CMK (cell line): ENCODE measurements around the gene EEF2.

Experiments
- DNase-seq: peaks from one replicate; pipeline ENCODE4 v3.0.0-alpha.2; 2010; ENCODE audit warnings: low read depth

EEF2 gene

GRCh38 chr19:3984908-3985642 lies at the start of gene EEF2:
EEF2 (minus strand) TSS chr19:3985463; CDS start chr19:3985380, 83 bp downstream.
- DNase-seq = peak; percentile 90

DNA sequence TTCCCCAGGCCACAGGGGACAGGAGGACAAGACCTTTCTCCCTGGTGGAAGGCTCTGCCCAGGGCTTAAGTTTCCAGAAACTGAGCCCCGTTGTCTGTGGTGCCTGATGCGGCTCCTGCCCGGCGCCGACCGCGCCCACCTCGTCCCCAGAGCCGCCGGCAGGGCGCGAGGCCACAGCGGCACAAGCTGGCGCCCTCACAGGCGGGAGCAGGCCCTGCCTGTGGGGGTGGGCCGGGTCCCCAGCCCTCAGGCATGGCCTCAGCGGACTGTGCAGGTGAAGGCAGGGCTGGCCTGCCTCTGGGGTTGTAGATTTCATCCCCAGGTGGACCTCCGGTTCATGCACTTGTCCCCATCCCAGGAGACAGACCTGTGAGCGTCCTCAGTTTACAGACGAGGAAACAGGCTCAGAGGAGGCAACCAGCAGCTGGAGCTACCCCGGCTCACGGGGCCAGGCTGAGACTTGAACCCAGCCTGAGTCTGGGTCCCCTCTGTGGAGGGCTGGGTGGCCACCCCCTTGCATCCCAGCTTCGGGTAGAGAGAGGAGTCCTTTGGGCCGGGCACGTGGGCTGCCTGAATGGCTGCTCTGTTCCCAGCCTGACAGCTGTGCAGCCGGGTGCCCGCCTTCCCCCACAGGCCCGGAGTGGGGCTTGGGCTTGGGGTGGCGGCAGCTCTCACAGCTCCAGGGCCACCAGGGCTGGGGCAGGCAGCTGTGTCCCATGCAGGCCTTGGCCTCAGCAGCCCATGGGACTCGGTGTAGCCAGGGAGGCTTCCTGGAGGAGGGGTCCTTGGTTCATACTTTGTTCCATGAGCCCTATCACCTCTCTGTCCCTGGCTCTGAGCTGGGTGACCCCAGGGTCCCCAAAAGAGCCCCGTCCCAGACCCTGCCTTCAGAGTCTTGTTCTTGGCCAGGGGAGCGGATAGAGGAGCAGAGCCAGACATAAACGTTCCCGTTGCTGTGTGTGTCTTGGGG lies 49.1 kb upstream of the EEF2 start:
- no peak for DNase-seq

- no peak for DNase-seq
These were observed 48.0 kb upstream of the EEF2 start for GRCh38 chr19:4033028-4033956.

- DNase-seq = no peak
These were observed 47.2 kb upstream of the EEF2 start for GRCh38 chr19:4032436-4032835.

DNA sequence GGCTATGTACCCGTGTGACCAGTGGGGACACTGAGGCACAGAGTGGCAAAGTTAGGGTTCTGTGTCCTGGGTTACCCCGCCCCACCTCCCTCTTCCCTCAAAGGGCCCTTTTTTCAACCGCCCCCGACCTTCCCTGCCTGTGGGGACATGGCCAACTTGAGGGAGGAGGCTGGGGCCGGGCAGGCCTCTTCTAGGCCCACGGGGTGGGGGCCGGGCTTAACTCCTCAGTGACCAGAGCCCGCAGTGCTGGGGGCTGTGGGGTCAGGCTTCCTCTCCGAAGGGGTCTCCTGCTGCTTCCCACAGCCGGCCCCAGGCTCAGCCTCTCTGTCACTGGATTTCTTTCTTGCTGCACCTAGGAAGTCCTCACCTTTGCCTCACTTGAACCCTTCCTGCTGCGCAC lies 46.2 kb upstream of the EEF2 start:
- DNase-seq = no peak

- no peak for DNase-seq
These were observed 45.7 kb upstream of the EEF2 start for GRCh38 chr19:4030981-4031380.

GRCh38 chr19:4030552-4030951 lies 45.3 kb upstream of the EEF2 start:
- DNase-seq = no peak

DNA sequence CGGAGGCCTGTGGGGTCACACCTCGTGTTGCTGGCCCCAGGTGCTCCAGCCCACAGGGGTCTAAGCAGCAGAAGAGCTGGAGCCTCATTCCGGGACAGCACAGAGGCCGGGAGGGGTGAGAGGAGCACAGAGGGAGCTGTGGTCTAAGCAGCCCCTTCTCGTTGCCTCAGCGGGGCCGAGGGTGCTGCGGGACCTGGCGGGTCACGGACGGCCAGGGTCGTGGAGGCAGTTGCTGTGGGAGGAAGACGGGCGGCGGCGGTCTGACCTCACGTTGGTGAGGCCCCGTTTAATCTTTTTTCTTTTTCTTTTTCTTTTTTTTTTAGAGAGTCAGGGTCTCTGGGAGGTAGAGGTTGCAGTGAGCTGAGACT lies 44.0 kb upstream of the EEF2 start:
- no peak for DNase-seq

GRCh38 chr19:4028334-4029246 lies 43.3 kb upstream of the EEF2 start:
- DNase-seq = no peak

GRCh38 chr19:4027146-4027545 lies 41.9 kb upstream of the EEF2 start:
- DNase-seq = no peak

- no peak for DNase-seq
These were observed 40.1 kb upstream of the EEF2 start for GRCh38 chr19:4025317-4025716.

GRCh38 chr19:4023600-4024398 lies 38.5 kb upstream of the EEF2 start:
- DNase-seq = no peak

DNA sequence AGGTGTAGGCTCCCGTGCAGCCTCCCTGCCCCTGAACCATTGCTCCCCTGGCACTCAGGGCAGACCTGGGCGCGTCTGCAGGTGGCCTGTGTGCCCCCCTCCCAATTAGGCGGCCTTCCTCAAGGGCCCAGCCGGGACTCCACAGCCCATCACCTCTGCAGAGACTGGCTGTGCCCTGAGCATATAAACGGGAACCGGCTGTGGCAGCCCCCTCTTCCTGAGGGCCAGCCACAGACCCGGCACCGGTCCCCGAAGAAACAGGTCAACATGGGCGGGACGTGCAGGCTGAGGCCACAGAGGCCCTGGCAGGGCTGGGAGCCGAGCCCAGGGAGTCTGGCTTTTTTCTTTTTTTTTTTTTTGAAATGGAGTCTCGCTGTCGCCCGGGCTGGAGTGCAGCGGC lies 34.3 kb upstream of the EEF2 start:
- DNase-seq = no peak

GRCh38 chr19:4018775-4019504 lies 33.7 kb upstream of the EEF2 start:
- DNase-seq = no peak

DNA sequence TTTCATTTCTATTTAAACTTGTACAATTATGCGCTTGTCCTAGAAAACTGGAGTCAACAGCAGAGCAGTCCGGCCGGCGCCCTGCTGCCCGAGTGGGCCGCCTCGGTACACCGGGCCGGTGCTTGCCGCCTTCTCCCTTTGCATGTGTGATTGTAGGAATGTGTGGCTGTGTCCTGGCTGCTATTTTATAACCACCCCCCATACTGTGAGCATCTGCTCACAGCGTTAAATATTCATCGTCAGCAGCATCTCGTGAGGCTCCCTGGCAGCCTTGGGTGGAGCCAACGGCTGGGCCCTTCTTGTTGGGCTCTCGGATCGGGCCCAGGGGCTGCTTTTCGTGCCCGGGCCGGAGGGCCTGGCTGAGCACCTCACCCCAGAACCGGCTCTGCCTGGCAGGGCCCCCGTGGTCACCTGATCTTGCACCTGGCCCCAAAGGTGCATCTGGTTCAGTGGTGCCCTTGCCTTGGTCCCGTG lies 32.9 kb upstream of the EEF2 start:
- DNase-seq = no peak

DNA sequence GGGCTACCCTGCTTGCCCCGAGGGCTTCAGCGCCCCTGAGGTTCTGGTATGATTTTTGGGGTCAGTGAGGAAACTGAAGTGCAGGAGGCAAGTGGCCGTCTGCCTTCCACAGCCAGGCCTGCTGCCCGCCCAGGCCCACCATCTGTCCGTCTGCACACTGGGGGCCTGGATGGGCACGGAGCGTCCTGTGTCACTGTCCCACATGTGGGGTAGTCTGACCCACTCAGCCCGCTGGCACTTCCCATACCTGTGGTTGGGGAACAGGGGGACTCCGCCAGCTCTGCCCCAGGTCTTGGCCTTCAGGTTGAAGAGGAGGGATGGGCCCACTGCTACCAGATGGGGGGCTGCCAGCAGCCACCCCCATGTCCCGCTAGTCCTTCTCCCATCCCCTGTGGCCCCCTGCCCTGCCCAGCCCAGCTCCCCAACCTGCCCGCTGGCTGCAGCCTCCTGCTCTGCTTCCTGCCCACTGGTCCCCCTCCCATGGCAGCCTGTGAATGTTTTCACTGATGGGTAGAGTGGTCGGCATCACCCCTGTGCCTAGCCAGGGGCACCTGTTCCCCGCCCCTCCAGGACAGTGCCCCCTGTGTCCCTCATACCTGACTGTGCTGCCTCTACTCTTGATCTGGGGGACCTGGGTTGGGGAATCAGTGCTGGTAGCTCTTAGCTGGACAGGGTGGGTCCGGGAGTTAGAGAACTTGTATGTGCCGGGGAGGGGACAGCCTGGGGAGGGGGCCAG lies 31.8 kb upstream of the EEF2 start:
- no peak for DNase-seq

GRCh38 chr19:4016486-4016885 lies 31.2 kb upstream of the EEF2 start:
- DNase-seq = no peak

- DNase-seq = no peak
These were observed 30.6 kb upstream of the EEF2 start for GRCh38 chr19:4015705-4016402.
